ENCODE measurements around the gene TIE1.

Gene TIE1

GRCh38 chr1:43303471-43304313 is 2.9 kb downstream of the TIE1 start:
- H3K27ac ChIP-seq (ENCODE audit: low read depth in 2 of 2, low read length in 2 of 2) = peak overlapping the region; percentile 81 to 83
- H3K4me1 ChIP-seq (ENCODE audit: control insufficient read depth in 2 of 2, insufficient read depth in 2 of 2, low read length in 2 of 2) = peaks cover 25 to 28% of the 10 kb centered on the region in 2 donors

GRCh38 chr1:43304314-43304681 is 3.5 kb downstream of the TIE1 start:
- peak overlapping the region in 1 of 2 donors; percentile 22 for H3K9ac ChIP-seq (ENCODE audit: low read depth in 1 of 2, low read length in 2 of 2)
- H3K9me3 ChIP-seq (ENCODE audit: control insufficient read depth in 2 of 2, low read length in 2 of 2) = no peaks in the 10 kb centered on the region
- H3K27ac ChIP-seq (ENCODE audit: low read depth in 2 of 2, low read length in 2 of 2) = peak overlapping the region; percentile 81 to 83
- no peak overlapping the region for H3K4me3 ChIP-seq (ENCODE audit: low read length in 2 of 2)
- H3K27me3 ChIP-seq (ENCODE audit: control insufficient read depth in 2 of 2, insufficient read depth in 2 of 2, low read length in 2 of 2) = no peaks in the 10 kb centered on the region
- peaks cover 25 to 28% of the 10 kb centered on the region in 2 donors for H3K4me1 ChIP-seq (ENCODE audit: control insufficient read depth in 2 of 2, insufficient read depth in 2 of 2, low read length in 2 of 2)
- no peaks in the 10 kb centered on the region for H3K36me3 ChIP-seq (ENCODE audit: control insufficient read depth in 2 of 2, insufficient read depth in 2 of 2, low read length in 2 of 2)

More at GRCh38 chr1:43303471-43304313, 2.9 kb downstream of the TIE1 start:
- Histone ChIP-seq H3K4me3 (ENCODE audit: low read length in 2 of 2) (peak overlapping the region in 1 of 2 donors; percentile 17), H3K9me3 (ENCODE audit: control insufficient read depth in 2 of 2, low read length in 2 of 2) (no peaks in the 10 kb centered on the region), H3K27me3 (ENCODE audit: control insufficient read depth in 2 of 2, insufficient read depth in 2 of 2, low read length in 2 of 2) (no peaks in the 10 kb centered on the region), H3K9ac (ENCODE audit: low read depth in 1 of 2, low read length in 2 of 2) (peak overlapping the region in 1 of 2 donors; percentile 44), H3K36me3 (ENCODE audit: control insufficient read depth in 2 of 2, insufficient read depth in 2 of 2, low read length in 2 of 2) (no peaks in the 10 kb centered on the region)

- H3K27me3 ChIP-seq (ENCODE audit: control insufficient read depth in 2 of 2, insufficient read depth in 2 of 2, low read length in 2 of 2) = no peaks in the 10 kb centered on the region
- H3K4me3 ChIP-seq (ENCODE audit: low read length in 2 of 2) = no peak overlapping the region
- no peaks in the 10 kb centered on the region for H3K36me3 ChIP-seq (ENCODE audit: control insufficient read depth in 2 of 2, insufficient read depth in 2 of 2, low read length in 2 of 2)
- no peak overlapping the region for H3K27ac ChIP-seq (ENCODE audit: low read depth in 2 of 2, low read length in 2 of 2)
- no peak overlapping the region for H3K9ac ChIP-seq (ENCODE audit: low read depth in 1 of 2, low read length in 2 of 2)
- H3K4me1 ChIP-seq (ENCODE audit: control insufficient read depth in 2 of 2, insufficient read depth in 2 of 2, low read length in 2 of 2) = peaks cover 25 to 28% of the 10 kb centered on the region in 2 donors
- H3K9me3 ChIP-seq (ENCODE audit: control insufficient read depth in 2 of 2, low read length in 2 of 2) = no peaks in the 10 kb centered on the region
Measured at GRCh38 chr1:43304771-43305300, 4.1 kb downstream of the TIE1 start.

- Histone ChIP-seq H3K9me3 (ENCODE audit: control insufficient read depth in 2 of 2, low read length in 2 of 2) (no peaks in the 10 kb centered on the region), H3K4me1 (ENCODE audit: control insufficient read depth in 2 of 2, insufficient read depth in 2 of 2, low read length in 2 of 2) (peaks cover 25 to 28% of the 10 kb centered on the region in 2 donors), H3K27ac (ENCODE audit: low read depth in 2 of 2, low read length in 2 of 2) (no peak overlapping the region), H3K4me3 (ENCODE audit: low read length in 2 of 2) (no peak overlapping the region), H3K27me3 (ENCODE audit: control insufficient read depth in 2 of 2, insufficient read depth in 2 of 2, low read length in 2 of 2) (no peaks in the 10 kb centered on the region), H3K36me3 (ENCODE audit: control insufficient read depth in 2 of 2, insufficient read depth in 2 of 2, low read length in 2 of 2) (no peaks in the 10 kb centered on the region), H3K9ac (ENCODE audit: low read depth in 1 of 2, low read length in 2 of 2) (no peak overlapping the region)
Measured at GRCh38 chr1:43305461-43305860, 4.7 kb downstream of the TIE1 start.

GRCh38 chr1:43305926-43306687 is 5.3 kb downstream of the TIE1 start:
- no peak overlapping the region for H3K9ac ChIP-seq (ENCODE audit: low read depth in 1 of 2, low read length in 2 of 2)
- H3K9me3 ChIP-seq (ENCODE audit: control insufficient read depth in 2 of 2, low read length in 2 of 2) = no peaks in the 10 kb centered on the region
- H3K36me3 ChIP-seq (ENCODE audit: control insufficient read depth in 2 of 2, insufficient read depth in 2 of 2, low read length in 2 of 2) = no peaks in the 10 kb centered on the region
- H3K27ac ChIP-seq (ENCODE audit: low read depth in 2 of 2, low read length in 2 of 2) = no peak overlapping the region
- peaks cover 25 to 28% of the 10 kb centered on the region in 2 donors for H3K4me1 ChIP-seq (ENCODE audit: control insufficient read depth in 2 of 2, insufficient read depth in 2 of 2, low read length in 2 of 2)
- no peaks in the 10 kb centered on the region for H3K27me3 ChIP-seq (ENCODE audit: control insufficient read depth in 2 of 2, insufficient read depth in 2 of 2, low read length in 2 of 2)
- no peak overlapping the region for H3K4me3 ChIP-seq (ENCODE audit: low read length in 2 of 2)

- H3K27me3 ChIP-seq (ENCODE audit: control insufficient read depth in 2 of 2, insufficient read depth in 2 of 2, low read length in 2 of 2) = no peaks in the 10 kb centered on the region
- H3K27ac ChIP-seq (ENCODE audit: low read depth in 2 of 2, low read length in 2 of 2) = no peak overlapping the region
- H3K4me3 ChIP-seq (ENCODE audit: low read length in 2 of 2) = no peak overlapping the region
- H3K9me3 ChIP-seq (ENCODE audit: control insufficient read depth in 2 of 2, low read length in 2 of 2) = no peaks in the 10 kb centered on the region
- H3K36me3 ChIP-seq (ENCODE audit: control insufficient read depth in 2 of 2, insufficient read depth in 2 of 2, low read length in 2 of 2) = no peaks in the 10 kb centered on the region
- peaks cover 24 to 27% of the 10 kb centered on the region in 2 donors for H3K4me1 ChIP-seq (ENCODE audit: control insufficient read depth in 2 of 2, insufficient read depth in 2 of 2, low read length in 2 of 2)
- H3K9ac ChIP-seq (ENCODE audit: low read depth in 1 of 2, low read length in 2 of 2) = no peak overlapping the region
Measured at GRCh38 chr1:43306688-43307457, 6.1 kb downstream of the TIE1 start.

GRCh38 chr1:43307458-43308158 is 6.8 kb downstream of the TIE1 start:
- Histone ChIP-seq H3K9me3 (ENCODE audit: control insufficient read depth in 2 of 2, low read length in 2 of 2) (no peaks in the 10 kb centered on the region), H3K9ac (ENCODE audit: low read depth in 1 of 2, low read length in 2 of 2) (no peak overlapping the region), H3K27me3 (ENCODE audit: control insufficient read depth in 2 of 2, insufficient read depth in 2 of 2, low read length in 2 of 2) (no peaks in the 10 kb centered on the region), H3K4me1 (ENCODE audit: control insufficient read depth in 2 of 2, insufficient read depth in 2 of 2, low read length in 2 of 2) (peaks cover 17 to 20% of the 10 kb centered on the region in 2 donors), H3K27ac (ENCODE audit: low read depth in 2 of 2, low read length in 2 of 2) (no peak overlapping the region), H3K36me3 (ENCODE audit: control insufficient read depth in 2 of 2, insufficient read depth in 2 of 2, low read length in 2 of 2) (no peaks in the 10 kb centered on the region), H3K4me3 (ENCODE audit: low read length in 2 of 2) (no peak overlapping the region)

GRCh38 chr1:43308635-43309404 is 8.0 kb downstream of the TIE1 start:
- Histone ChIP-seq H3K9me3 (ENCODE audit: control insufficient read depth in 2 of 2, low read length in 2 of 2) (no peaks in the 10 kb centered on the region), H3K27ac (ENCODE audit: low read depth in 2 of 2, low read length in 2 of 2) (no peak overlapping the region), H3K9ac (ENCODE audit: low read depth in 1 of 2, low read length in 2 of 2) (no peak overlapping the region), H3K27me3 (ENCODE audit: control insufficient read depth in 2 of 2, insufficient read depth in 2 of 2, low read length in 2 of 2) (no peaks in the 10 kb centered on the region), H3K4me3 (ENCODE audit: low read length in 2 of 2) (no peak overlapping the region), H3K4me1 (ENCODE audit: control insufficient read depth in 2 of 2, insufficient read depth in 2 of 2, low read length in 2 of 2) (peaks cover 11 to 13% of the 10 kb centered on the region in 2 donors), H3K36me3 (ENCODE audit: control insufficient read depth in 2 of 2, insufficient read depth in 2 of 2, low read length in 2 of 2) (no peaks in the 10 kb centered on the region)

Measured in mucosa of rectum (tissue), 2 donors.